K562 (cell line): ENCODE results near the gene SGO1.

ENCODE experiments used
- AFF4 ChIP-seq: sonication (generic); formaldehyde crosslinking; IDR thresholded peaks from 2 replicates; pipeline ENCODE4 v1.8.0; 2023; ENCODE audit warnings: mild to moderate bottlenecking, missing genetic modification reagents
- ATF2 ChIP-seq: sonication (generic); formaldehyde crosslinking; IDR thresholded peaks from 2 replicates; pipeline ENCODE4 v1.8.1; 2022; ENCODE audit warnings: missing genetic modification reagents
- COPS2 ChIP-seq: fragments of 450-650 bp; conservative IDR thresholded peaks from 2 replicates; pipeline ENCODE4 v1.6.1; 2016; ENCODE audit warnings: mild to moderate bottlenecking, moderate library complexity
- CTCF ChIP-seq, 3 experiments: IDR thresholded peaks in 2 of 3; conservative IDR thresholded peaks in 1 of 3; 2 replicates each; pipeline ENCODE4 v1.5.1; 2011 to 2012; ENCODE audit warnings: low read length in 3 of 3, mild to moderate bottlenecking in 3 of 3, control low read depth in 2 of 3, improper control_type of control experiment in 1 of 3, inconsistent platforms in 1 of 3, low read depth in 1 of 3, mixed read lengths in 1 of 3, moderate library complexity in 1 of 3; ENCODE audit not compliant: insufficient read depth in 2 of 3
- GATA2 ChIP-seq: sonication (generic); formaldehyde crosslinking; IDR thresholded peaks from 2 replicates; pipeline ENCODE4 v1.4.0; 2020; ENCODE audit warnings: mild to moderate bottlenecking, missing genetic modification reagents
- MXI1 ChIP-seq: IDR thresholded peaks from 2 replicates; pipeline ENCODE4 v1.6.1; 2011; ENCODE audit warnings: low read depth, mild to moderate bottlenecking, improper control_type of control experiment, low read length
- NR1H2 ChIP-seq: sonication (generic); formaldehyde crosslinking; IDR thresholded peaks from 2 replicates; pipeline ENCODE4 v1.4.0; 2020; ENCODE audit warnings: mild to moderate bottlenecking, missing genetic modification reagents
- RBBP5 ChIP-seq: fragments of 200-600 bp; sonication (generic); IDR thresholded peaks from 2 replicates; pipeline ENCODE4 v1.6.1; 2012; ENCODE audit warnings: borderline replicate concordance, mild to moderate bottlenecking, low read length, control low read depth, inconsistent platforms; ENCODE audit not compliant: insufficient read depth, poor library complexity, severe bottlenecking
- ZNF23 ChIP-seq: fragments of 250-450 bp; sonication (Bioruptor Pico); IDR thresholded peaks from 2 replicates; pipeline ENCODE4 v1.4.0; 2020; ENCODE audit warnings: mild to moderate bottlenecking
- ZNF24 ChIP-seq: fragments of 450-650 bp; IDR thresholded peaks from 2 replicates; pipeline ENCODE4 v1.6.1; 2016
- TF ChIP-seq, protein P1 (sequence below): sonication (generic); formaldehyde crosslinking; IDR thresholded peaks from 2 replicates; pipeline ENCODE4 v1.5.0; 2020; ENCODE audit warnings: missing genetic modification reagents

DNA sequence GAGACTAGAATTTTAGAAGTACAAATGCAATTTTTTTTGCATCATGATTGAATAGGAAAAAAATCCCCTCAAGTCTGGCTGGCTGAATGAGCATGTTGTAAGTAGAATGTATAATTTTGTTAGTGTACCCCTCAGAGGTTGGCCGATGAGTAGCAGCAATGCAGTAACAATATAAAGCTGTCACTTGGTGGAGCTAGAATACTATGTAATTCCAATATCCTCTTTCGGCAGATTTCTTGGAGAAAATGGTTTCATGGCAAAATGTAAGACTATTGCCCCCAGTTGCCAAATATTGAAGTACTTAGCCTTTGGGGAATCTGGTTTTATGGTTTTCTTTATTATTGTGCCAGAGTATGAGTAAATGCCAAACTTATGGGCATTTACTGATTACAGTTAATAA is 39.8 kb upstream of the SGO1 start:
- TF ChIP-seq ZNF23: no peak
- no peak for TF ChIP-seq MXI1
- TF ChIP-seq ATF2 (CRISPR knock-in tag): no peak
- TF ChIP-seq, protein P1, sequence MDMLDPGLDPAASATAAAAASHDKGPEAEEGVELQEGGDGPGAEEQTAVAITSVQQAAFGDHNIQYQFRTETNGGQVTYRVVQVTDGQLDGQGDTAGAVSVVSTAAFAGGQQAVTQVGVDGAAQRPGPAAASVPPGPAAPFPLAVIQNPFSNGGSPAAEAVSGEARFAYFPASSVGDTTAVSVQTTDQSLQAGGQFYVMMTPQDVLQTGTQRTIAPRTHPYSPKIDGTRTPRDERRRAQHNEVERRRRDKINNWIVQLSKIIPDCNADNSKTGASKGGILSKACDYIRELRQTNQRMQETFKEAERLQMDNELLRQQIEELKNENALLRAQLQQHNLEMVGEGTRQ (CRISPR knock-in tag): no peak
- TF ChIP-seq ZNF24: no peak
- TF ChIP-seq CTCF (IDR thresholded peaks at IDR 0.05 in 2 of 3, conservative IDR thresholded peaks at IDR 0.05 in 1 of 3; ENCODE audit: insufficient read depth in 2 of 3, low read depth in 1 of 3, low read length in 3 of 3): peak; percentile 81 to 96 (median 85)
- no peak for TF ChIP-seq COPS2
- TF ChIP-seq RBBP5: no peak
- no peak for TF ChIP-seq AFF4 (CRISPR knock-in tag)
- TF ChIP-seq NR1H2 (CRISPR knock-in tag): no peak
- TF ChIP-seq GATA2 (CRISPR knock-in tag): no peak
